Parathyroid adenoma (tissue), 2 donors: ENCODE data around the gene MPPE1.

Experiments
- H2AFZ ChIP-seq: fragments of 300-600 bp; sonication (generic); one replicate; pipeline ENCODE4 v1.7.0; 2017; ENCODE audit warnings: antibody characterized with exemption, mild to moderate bottlenecking
- H3K27ac ChIP-seq: fragments of 300-600 bp; sonication (generic); one replicate; pipeline ENCODE4 v1.7.0; 2017
- H3K27me3 ChIP-seq: fragments of 300-600 bp; sonication (generic); one replicate; pipeline ENCODE4 v1.7.0; 2017; ENCODE audit warnings: low read length; ENCODE audit not compliant: control insufficient read depth, insufficient read depth
- H3K36me3 ChIP-seq: fragments of 300-600 bp; sonication (generic); one replicate; pipeline ENCODE4 v1.7.0; 2017; ENCODE audit warnings: low read length; ENCODE audit not compliant: control insufficient read depth, insufficient read depth
- H3K4me1 ChIP-seq: fragments of 300-600 bp; sonication (generic); one replicate; pipeline ENCODE4 v1.7.0; 2017; ENCODE audit warnings: control low read depth
- H3K4me2 ChIP-seq: fragments of 300-600 bp; sonication (generic); one replicate; pipeline ENCODE4 v1.7.0; 2017; ENCODE audit warnings: low read length
- H3K4me3 ChIP-seq: fragments of 300-600 bp; sonication (generic); one replicate; pipeline ENCODE4 v1.7.0; 2017; ENCODE audit warnings: low read depth, low read length
- H3K79me2 ChIP-seq: fragments of 300-600 bp; sonication (generic); one replicate; pipeline ENCODE4 v1.7.0; 2017; ENCODE audit warnings: control low read depth
- H3K9ac ChIP-seq: fragments of 300-600 bp; sonication (generic); one replicate; pipeline ENCODE4 v1.7.0; 2017; ENCODE audit warnings: mild to moderate bottlenecking
- H3K9me3 ChIP-seq: fragments of 300-600 bp; sonication (generic); one replicate; pipeline ENCODE4 v1.7.0; 2017; ENCODE audit warnings: low read length; ENCODE audit not compliant: control insufficient read depth
- CTCF ChIP-seq: fragments of 300-600 bp; sonication (generic); IDR thresholded peaks from one replicate; pipeline ENCODE4 v1.7.0; 2017; ENCODE audit warnings: antibody characterized with exemption, mild to moderate bottlenecking
- donor health status: primary hyperparathyroidism.

Gene MPPE1

GRCh38 chr18:11909061-11909455, 941 bp upstream of the MPPE1 start:
- no peaks in the 10 kb centered on the region for H3K36me3 ChIP-seq
- peak overlapping the region; percentile 82 for H3K4me2 ChIP-seq
- peak overlapping the region; percentile 98 for H3K9ac ChIP-seq
- H3K4me3 ChIP-seq: peak overlapping the region; percentile 76
- no peaks in the 10 kb centered on the region for H3K9me3 ChIP-seq
- H3K79me2 ChIP-seq: no peaks in the 10 kb centered on the region
- H3K27me3 ChIP-seq: no peaks in the 10 kb centered on the region
- H3K4me1 ChIP-seq: peaks cover 7% of the 10 kb centered on the region
- H3K27ac ChIP-seq: peak overlapping the region; percentile 100
- H2AFZ ChIP-seq: peak overlapping the region; percentile 99
- TF ChIP-seq CTCF: no peak

GRCh38 chr18:11906926-11907874, 917 bp downstream of the MPPE1 start:
- no peaks in the 10 kb centered on the region for H3K79me2 ChIP-seq
- H2AFZ ChIP-seq: peak overlapping the region; percentile 99
- peak overlapping the region; percentile 76 for H3K4me3 ChIP-seq
- H3K4me1 ChIP-seq: peaks cover 7% of the 10 kb centered on the region
- no peak for TF ChIP-seq CTCF
- H3K4me2 ChIP-seq: peak overlapping the region; percentile 82
- H3K9me3 ChIP-seq: no peaks in the 10 kb centered on the region
- peak overlapping the region; percentile 98 for H3K9ac ChIP-seq
- H3K36me3 ChIP-seq: no peaks in the 10 kb centered on the region
- H3K27me3 ChIP-seq: no peaks in the 10 kb centered on the region
- peak overlapping the region; percentile 100 for H3K27ac ChIP-seq

GRCh38 chr18:11906176-11906575, 1.9 kb downstream of the MPPE1 start:
- no peak for TF ChIP-seq CTCF
- Histone ChIP-seq H3K9me3 (no peaks in the 10 kb centered on the region), H3K4me2 (no peak overlapping the region), H2AFZ (no peak overlapping the region), H3K9ac (no peak overlapping the region), H3K4me1 (peaks cover 7% of the 10 kb centered on the region), H3K36me3 (no peaks in the 10 kb centered on the region), H3K27ac (no peak overlapping the region), H3K4me3 (no peak overlapping the region), H3K79me2 (no peaks in the 10 kb centered on the region), H3K27me3 (no peaks in the 10 kb centered on the region)

- Histone ChIP-seq H2AFZ (no peak overlapping the region), H3K27me3 (no peaks in the 10 kb centered on the region)
These were observed 2.5 kb downstream of the MPPE1 start for GRCh38 chr18:11905613-11906012.

More at GRCh38 chr18:11905613-11906012, 2.5 kb downstream of the MPPE1 start:
- TF ChIP-seq CTCF: no peak
- Histone ChIP-seq H3K36me3 (no peaks in the 10 kb centered on the region), H3K9me3 (no peaks in the 10 kb centered on the region), H3K9ac (no peak overlapping the region), H3K79me2 (no peaks in the 10 kb centered on the region), H3K4me2 (no peak overlapping the region), H3K4me3 (no peak overlapping the region), H3K4me1 (peaks cover 7% of the 10 kb centered on the region), H3K27ac (no peak overlapping the region)
